GM21576 (cell line): ENCODE measurements around the gene MEG3.

Experiments
- ATAC-seq: cut with Tn5 transposase; IDR thresholded peaks from one replicate; pipeline ENCODE4 v1.9.1; 2021; ENCODE audit warnings: mild to moderate bottlenecking, moderate library complexity; ENCODE audit not compliant: unreplicated experiment

Gene MEG3

DNA sequence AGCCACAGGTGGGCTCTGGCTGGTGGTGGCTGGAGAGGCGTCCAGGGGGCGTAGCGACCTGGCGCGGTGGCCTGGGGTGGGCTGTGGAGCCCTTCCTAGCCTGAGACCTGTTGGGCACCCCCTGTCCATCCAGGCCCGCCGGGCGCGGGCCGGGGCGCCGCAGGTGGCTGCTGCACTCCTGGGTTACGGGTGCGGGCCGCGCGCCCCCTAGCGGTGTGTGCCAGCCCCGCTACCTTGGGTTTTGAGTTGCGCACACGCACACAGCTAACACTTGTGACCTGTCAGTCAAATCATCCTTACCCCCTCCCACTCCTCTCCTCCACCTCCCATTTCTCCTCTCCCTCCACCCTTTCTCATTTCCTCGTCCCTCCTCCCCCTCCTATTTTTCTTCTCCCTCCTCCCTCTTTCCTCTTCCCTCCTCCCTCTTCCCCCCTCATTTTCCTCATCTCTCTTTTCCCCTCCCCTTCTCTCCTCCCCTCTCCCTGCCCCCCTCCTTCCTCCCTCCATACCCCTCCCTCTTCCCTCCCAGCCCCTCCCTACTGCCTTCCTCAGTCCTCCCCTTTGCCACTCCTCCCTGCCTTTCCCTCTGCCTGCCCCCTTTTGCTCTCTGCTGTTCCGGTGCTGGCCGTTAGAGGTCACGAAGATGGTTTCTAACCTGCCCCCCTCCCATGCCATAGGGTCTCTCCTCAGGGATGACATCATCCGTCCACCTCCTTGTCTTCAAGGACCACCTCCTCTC, 2.3 kb downstream of the MEG3 start:
- no peak for ATAC-seq

DNA sequence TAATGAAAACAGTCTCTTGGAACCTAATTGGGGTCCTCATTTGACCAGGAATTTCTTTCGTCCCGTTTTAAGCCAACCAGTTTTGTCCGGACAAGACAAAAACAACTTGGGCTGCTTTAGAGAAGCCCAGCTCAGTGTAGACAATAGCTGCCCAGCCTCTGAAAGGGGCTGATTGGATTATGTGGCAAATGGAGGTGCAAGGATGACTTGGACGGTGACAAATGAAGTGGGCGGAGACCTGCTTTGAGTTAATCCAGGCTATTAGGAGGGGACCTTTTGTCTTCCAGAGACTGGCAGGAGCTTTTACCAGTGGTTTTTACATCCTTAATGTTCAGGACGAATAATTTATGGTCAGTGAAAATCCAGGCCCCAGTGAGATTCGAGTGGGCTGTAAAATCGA, 4.8 kb downstream of the MEG3 start:
- ATAC-seq = no peak

DNA sequence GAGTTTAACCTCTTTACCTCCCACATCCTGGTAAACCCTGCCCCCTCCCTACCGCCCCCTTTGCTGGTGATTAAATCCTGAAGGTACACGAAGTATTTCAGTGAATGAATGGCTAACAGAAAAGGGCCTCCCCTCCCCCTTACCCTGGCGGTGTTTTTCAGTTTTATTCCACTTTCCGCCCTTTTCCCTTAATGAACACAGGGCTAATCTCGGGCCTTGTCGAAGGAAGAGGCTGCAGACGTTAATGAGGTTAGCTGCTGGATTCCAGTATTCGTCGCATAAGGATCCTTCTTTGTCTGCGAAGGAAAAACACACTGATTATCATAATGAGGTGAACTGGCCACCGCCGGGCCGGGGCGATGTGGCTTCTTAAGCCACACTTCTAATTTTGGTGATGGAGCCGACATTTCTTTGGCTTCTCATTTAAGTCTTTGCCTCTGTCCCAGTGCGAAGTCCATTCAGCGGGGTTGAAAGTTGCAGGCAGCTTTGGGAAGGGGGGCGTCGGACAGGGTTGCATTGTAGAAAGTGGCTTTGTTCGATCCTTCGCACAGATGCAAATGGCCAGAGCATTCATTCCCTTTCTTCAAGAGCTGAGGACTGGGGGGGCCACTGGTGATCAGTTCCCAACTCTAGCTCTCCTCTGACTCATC, 6.5 kb downstream of the MEG3 start:
- ATAC-seq = no peak

DNA sequence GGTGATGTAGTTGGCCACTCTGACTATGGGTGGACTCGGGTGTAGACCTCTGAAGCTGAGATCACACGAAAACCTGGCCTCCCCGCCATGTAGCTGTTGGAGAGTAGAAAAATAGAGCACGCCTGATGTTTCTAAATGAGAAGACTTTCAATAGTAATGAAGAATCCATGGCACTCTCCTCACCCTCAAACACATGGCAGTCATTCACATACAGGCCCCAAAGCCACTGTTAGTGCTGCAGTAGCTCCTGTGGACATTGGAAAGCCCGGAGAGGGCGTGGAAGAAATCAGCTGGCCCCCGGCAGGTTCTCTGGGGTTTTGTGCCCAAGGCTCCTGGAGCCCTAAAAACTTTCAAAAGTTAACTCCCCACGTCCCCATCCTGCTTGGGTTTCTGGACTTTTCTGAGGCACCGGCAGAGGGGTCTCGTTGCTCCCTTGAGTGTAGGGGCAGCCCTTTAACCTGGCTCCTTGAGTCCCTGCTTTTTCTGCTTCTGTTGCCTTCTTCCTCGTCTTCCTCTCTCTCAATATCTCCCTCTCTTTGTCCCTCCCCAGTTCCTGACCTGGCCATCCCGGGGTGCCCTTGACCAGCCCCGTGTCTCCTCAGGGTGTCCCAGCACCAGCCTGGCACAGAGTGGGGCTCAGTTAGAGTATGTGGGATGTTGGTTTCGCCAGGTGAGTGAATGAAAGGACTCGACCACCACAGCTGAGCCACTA, 8.3 kb downstream of the MEG3 start:
- ATAC-seq = no peak

DNA sequence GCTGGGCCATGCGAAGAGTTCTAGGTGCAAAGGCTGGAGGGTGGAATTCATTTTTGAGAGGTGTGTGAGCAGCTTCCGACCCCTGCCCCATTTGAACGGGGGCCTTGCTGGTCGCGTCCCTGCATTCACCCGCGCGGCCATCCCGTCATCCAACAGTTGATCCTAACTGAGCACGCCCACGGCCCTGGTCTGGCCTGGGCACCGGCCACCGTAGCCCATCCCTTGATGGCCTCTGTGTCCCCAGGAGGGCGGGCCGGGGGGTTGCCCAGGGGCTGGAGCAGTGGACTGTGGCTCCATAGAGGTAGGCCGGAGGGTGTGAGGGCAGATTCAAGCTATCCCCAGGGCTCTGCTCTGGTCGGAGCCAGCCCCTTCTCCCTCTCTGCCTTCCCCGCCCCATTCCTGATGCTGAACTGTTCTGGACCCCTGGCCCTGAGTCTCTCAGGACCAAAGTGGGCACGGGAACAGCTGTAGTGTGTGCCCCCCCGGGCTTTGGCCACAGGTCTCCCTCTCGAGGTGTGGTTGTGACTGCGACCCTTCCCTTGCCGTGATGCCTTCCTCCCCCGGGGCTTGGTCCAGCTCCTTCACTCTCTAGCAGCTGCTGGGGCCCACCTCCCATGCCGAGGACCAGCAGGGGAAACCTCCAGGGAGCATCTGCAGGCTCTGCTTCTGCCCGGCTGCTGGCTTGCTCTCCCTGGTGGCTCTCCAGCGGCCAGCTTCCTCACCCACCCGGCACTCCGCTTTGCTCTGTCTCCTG, 9.1 kb downstream of the MEG3 start:
- no peak for ATAC-seq

DNA sequence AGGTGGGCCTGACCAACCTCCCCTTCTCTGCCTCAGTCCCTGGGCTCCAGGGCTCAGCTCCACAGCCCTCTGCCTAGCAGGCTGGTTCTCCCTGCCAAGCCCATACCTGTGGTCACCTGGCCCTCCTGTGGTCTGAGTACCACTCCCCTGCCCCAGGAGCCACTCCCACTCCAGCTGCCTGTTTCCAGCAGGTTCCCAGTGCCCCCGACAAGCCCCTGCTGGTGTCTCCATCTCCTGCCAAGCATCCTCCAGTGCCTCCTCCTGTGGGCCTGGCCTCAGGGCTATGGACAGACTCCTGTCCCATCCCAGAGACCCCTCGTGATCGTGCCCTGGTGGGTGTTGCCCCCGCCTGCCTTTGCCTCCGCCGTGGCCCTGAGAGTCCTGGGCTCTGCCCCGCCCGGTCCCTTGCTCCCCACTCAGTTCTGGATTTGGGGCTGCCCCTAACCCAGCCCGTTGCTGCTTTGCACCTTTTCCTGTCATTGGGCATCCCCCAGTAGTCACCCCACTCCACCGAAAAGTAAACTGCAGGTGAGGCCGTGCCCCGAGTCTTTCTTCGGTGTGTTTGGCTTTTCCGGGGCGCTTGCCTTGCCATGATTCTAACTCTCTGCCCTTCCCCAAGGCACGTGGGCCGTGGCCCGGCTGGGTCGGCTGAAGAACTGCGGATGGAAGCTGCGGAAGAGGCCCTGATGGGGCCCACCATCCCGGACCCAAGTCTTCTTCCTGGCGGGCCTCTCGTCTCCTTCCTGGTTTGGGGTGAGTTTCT, 9.8 kb downstream of the MEG3 start:
- no peak for ATAC-seq

DNA sequence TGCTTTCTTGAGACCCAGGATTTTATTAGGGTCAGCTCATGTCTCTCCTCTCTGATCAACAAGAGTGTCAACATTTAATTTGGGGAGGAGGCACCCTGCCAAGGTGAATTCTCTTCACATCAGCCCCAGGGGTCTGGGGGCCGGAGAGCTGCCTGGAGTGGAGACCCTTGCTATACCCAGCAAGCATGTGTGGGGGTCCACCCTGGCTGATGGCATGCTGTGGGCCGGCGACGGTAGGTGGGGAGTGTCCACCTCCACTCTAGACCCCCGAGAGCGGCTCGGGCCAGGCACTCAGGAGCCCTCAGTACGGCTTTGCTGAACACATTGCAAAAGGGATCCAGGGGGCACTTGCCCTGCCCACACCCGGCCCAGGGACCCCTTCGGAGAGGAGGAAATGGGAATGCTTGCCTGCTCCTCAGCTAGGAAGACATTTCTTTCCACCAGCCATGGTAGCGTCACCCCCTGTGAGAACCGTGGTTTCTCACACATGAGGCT, 10.4 kb downstream of the MEG3 start:
- no peak for ATAC-seq

DNA sequence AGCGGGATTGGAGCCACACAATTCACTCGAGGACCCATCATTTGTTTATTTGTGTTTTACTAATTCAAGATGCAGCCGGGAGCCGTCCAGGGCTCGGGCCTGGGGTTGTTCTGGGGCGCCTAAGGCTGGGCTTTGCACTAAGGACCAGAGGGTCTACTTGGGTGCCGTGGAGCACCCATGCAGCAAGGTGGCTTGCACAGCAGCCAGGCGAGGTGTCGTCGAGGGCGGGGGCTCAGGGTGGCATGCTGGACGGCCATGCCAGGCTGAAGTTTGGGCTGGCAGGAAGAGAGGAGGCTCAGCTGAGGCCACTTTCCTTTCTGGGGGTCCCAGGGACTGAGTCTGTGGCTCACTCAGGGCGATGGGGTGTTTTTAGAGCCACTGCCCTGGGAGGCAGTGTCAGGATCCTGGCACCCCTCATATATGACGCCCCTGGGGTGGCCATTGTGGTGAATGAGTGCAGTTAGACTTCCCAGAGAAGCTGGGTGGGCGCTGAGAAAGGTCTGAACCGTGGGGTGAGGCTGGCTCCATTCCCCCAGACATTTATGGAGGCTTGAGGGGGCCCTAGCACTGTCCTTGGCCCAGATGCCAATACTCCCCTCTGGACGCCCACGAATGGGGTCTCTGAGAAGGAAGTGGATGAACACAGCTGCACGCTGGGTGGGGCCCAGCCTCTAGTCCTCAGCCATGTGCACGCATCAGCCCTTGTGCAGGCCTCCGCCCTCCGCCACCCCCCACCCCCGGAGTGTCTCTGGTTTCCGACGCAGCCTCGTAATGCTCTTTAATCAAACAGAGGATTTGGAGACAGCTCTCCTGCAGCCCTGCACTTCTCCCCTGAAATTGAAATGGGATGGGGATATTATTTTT, 11.3 kb downstream of the MEG3 start:
- no peak for ATAC-seq

DNA sequence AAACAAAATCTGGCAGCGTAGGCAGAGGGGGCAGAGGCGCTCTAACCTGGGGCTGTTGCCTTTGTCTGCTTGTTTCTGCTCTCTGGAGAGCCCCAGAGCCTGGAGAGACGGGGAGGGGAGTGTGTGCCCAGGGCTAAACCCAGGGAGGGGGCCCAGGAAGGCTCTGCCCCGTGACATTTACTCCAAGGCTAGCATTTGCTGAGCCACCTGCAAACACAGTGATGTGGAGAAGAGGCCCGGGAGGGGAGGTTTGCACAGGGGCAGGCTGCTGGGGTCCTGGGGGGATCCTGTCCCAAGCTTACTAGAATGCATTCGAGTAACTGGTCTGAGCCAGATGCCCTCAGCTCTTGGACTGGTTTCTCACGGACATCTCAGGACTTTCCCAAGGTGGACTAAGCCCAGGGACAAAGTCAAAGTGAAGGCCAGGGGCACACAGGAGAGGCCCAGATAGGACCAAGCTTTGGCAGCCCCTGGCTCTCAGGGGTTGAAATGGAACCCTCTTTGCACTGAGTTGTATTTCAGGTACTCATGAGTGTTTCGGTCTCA, 12.0 kb downstream of the MEG3 start:
- ATAC-seq = no peak

DNA sequence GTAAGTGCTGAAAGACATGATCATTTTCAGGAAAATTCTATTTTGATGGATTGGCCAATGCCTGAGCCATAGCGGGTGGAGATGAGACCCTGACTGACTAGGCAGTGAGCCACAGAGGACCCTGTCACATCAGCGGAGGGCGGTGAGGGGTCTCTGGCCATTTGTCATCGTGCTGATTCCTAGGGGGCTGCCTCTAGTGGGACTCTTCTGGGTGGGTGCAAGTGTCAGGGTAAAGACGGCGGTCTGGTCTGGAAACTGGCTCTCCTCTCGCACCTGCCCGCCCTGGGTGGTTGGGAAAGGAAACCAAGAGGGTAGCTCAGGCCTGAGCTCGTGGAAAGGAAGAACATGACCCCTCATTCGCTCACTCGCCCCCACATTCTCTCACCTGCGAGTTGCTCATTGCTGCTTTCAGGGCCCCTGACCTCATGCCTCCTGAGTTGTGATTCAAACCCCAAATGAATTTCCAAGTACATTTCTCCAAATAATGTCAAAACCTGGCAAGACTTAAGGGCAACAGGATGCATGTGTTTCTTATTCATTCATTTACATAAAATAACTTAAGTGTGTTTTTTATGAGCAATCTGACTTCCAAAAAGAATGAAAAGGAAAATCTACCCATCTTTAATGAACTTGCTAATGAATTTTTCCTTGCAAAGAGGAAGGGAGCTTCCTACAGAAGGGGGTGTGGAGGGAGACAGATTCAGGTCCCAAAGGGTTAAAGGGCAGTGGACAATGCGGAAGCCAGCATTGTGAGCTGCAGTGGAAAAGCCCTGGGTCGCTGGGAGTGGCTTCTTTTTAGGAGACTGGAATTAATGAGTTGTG, 12.8 kb downstream of the MEG3 start:
- no peak for ATAC-seq

DNA sequence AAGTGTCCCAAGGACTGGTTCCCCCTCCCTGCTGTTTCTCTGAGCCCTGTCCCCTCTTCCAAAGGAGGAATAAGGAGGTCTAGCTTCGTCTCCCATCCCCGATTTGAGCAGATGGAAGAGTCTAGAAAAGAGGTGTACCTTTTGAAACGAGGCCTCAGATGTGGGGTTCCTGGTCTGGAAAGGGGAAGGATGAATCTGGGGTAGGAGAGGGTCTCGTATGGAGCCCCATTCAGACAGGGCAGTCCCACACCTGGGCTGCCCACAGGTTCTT, 13.3 kb downstream of the MEG3 start:
- no peak for ATAC-seq

DNA sequence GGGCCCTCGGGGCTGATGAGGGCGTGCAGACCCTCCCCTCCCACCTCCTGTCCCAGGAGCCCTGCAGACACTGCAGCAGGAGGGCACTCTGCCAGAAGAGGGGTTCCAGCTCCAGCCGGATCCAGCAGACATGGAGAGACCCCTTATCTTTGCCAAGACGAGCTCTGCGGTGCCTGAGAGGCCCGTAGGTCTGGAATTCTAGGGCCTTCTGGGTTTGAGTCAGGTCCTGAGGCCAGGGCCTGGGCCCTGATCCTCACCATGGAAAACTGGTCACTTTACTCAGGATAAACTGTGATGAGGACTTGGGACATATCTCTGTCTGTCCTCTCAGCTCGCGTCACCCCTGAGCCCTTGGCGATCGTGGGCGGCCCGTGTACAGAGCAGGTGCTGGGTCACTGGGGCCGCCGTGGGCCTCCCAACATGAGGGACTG, 13.8 kb downstream of the MEG3 start:
- no peak for ATAC-seq

DNA sequence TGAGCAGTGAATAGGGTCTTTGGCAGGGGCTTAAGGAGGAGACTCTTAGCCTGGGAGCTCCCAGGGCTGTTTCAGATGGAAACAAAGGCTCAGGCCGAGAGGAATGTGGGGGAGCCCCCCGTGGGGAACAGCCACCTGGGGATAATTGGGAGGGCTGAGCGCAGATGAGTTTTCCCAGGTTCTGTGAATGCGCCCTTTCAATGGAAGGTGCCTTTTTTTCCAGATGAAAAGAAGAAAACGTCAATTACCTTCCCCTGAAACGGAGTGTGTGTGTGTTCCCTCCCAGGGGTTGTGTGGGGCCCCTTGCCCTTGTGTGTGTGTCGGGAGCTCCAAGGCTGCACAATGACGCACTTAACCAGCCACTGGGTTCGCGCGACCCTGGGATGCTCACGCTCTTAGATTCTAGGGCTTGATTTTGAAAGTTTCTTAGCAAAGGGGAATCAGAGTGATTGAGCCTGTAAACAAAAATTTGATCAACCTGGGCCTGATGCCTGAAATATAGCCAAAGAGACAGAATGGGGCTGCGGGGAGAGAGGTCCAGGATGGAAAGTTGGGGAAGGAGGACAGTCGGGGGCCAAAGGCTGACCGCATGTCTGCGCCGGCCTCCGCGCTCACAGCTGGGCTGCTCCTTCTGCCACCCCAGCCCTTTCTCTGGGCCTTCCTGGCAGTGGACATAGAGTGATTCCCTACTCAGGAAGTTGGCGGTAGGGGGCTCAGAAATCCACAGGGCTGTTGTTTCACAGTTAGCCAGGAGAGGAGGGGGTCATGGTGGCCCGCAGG, 14.6 kb downstream of the MEG3 start:
- ATAC-seq = no peak

DNA sequence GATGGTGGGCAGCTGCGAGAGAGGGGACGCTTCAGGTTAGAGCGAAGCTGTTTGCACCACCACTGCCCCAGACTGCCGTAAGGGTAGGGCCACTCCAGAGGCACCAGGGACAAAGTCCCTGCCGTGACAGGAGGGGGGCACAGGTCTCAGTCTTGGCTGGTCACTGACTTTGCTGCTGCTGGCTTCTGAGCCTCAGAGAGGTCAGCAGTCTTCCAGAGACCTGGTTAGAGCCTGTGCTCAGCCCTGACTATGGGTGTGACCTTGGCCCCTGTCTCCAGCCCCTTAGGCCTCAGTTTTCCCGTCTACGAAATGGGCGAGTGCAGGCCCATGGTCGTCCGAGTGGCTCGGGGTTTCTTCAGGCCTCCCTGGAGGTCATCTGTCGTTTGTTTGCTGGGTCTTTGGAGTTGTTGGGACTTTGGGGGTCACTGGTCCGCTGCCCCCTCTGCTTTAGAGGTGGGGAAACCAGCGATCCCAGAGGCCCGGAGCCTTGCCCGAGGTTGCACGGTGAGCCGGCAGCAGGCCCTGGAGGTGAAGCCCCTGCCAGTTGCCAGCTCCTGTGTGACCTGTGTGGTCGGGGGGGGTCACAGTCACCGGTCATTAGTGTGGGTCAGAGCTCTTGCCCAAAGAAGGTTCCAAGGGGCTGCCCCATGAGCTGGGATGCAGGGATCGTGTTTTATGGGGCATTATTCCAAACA, 15.3 kb downstream of the MEG3 start:
- ATAC-seq = no peak

DNA sequence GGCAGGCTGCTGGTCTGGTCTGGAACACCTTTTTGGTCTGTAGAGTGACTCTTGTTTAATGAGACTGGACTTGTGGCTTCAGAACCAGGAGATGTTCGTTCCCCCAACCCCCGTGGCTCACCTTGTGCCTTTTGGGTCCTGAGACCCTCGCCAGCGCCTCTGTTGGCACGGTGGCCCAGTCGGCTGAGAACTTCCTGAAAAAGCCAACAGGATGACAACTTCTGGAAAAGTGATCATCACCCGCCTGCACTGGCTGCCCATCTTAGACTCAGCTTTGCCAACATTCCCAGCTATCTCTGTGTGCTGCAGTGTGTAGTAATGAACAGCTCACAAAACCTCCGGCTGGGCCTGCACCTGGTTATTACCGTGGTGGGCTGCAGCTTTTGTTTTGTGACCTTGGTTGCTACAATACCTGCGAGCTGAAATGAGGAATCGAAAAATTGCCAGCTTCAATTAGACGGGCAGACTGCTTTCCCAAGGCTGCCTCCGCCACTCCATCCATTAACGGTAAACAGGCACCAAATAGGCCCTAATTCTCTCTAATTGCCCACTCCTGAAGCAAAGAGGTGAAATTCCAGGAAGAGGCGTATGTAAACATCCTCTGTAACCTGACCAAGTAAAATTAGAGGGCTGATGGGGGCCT, 16.0 kb downstream of the MEG3 start:
- no peak for ATAC-seq

DNA sequence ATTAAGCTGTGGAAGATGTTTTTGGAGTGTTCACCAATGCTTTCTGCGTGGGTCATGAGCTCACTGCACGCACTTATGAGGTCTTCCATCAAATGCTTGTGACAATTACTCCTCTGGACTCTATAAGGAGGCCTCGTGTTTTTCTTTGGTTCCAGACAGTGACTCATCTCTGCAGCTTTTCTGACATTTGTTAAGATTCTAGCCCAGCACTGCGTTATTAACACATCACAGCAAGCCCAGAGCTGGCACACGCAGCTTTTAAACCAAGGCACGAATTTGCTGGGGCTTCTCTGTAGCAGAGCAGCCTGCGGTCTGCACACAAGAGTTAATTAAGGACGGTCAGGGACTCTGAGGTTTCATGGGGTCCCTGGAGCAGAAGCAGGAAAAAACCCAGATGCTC, 16.9 kb downstream of the MEG3 start:
- no peak for ATAC-seq

DNA sequence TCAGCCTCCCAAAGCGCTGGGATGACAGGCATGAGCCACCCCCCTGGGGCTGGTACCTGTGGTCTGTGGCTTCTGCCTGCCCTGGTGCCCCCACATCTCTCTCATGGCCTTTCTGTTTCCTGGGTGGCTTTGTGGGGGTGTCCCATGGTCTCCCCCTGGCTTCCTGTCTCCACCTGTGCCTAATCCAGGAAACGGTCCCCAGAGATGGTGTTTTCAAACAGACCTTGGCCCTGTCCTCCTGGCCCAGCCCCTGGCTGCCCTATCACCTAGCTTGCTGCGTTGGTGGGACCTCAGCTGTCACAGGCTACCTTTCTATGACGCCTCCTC, 18.1 kb downstream of the MEG3 start:
- ATAC-seq = no peak
